ENCODE data around the gene PLSCR1.

- TF ChIP-seq CTCF (IDR thresholded peaks at IDR 0.05), result no peak
- TF ChIP-seq POLR2A (IDR thresholded peaks at IDR 0.05), result no peak
- no peak for TF ChIP-seq POLR2AphosphoS5 (IDR thresholded peaks at IDR 0.05)
Measured at GRCh38 chr3:146540236-146540635, 4.2 kb downstream of the PLSCR1 start.
